ENCODE data around the gene VTN.
A peak's percentile ranks its signal among the peaks of the same experiment; 100 is the strongest.

The VTN gene

DNA sequence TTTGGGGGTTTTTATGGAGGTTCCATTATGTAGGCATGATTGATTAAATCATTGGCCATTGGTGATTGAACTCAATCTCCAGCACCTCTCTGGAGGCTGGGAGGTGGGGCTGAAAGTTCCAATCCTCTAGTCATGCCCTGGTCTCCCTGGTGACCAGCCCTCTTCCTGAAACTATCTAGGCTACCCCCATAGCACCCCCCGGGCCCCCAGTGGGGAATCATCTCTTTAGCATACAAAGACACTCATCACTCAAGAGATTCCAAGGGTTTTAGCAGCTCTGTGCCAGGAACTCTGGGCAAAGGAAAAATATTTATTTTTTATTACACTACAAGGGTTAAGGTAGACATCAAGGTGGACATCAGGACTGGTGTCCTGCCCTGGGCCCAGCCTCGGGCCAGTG lies 25.3 kb upstream of the VTN start:
- no peak for DNase-seq (ENCODE audit: low spot score)

DNA sequence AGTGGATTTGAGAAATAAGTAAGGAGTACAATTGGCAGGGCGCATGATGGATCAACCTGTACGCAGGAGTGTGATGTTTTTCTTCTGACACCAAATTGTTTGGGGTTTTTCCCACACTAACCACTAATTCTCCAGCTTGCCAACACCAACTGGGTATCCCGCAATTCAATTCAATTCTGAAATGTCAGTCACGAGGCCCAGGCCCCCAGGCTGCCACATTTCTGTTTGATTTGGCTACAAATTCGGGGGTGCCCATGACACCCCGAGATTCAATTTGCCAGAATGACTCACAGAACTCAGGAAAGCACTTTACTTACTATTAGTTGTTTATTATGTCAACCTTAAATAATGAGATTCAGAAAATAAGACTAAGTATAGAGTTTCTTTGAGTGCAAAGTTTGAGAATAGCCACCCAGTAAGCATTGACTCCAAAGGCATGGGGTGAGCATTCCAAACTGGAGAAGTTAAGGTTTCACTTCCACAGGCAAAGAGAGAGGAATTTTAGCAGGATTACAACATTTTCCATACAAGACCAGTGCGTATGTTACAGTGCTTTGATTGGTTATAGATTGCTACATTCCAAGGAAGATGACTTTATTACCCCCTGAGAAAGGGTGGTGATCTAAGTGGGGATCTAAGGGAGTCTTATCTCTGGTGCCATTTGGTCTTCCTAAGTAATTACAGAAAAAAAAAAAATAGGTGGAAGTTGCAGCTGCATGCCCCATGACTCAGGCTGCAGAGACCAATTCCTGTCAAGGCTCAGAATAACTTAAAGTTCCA lies 24.4 kb upstream of the VTN start:
- no peak for DNase-seq (ENCODE audit: low spot score)

DNA sequence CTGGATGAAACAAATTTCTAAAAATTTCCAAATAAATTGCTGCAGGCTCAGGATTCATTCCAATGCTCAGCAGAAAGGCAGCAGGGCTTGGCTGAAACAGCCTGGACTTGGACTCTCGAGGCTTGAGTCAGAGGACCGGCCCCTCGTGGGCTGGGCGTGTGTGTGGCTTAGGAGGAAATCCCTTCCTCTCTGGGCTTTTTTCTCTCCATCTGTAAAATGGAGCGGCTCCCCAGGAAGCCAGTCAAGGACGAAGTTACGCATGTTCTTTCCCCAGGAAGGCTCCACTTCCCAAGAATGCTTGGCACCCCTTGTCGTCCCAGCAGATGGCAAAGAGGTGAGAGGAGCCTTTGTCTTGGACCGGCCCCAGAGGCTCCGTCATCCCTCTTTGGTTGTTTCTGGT lies 22.4 kb upstream of the VTN start:
- no peak for DNase-seq (ENCODE audit: low spot score)

DNA sequence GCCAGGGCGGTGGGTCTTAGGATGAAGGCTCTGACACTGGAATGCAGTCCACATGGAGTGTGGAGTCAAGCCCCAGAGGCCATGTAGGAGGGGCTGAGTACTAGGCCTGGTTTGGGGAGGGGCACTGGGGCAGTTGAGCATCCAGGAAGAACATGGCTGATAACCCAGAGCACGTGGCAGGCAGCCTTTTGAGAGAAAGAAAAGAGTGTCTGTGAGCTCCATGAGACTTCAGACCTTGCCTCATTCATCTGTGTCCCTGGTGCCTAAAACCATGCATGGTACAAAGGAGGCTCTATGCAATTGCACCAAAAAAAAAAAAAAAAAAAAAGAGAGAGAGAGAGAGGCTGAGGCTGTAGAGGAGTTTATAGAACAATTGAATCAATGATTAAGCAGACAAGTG lies 21.3 kb upstream of the VTN start:
- no peak for DNase-seq (ENCODE audit: low spot score)

DNA sequence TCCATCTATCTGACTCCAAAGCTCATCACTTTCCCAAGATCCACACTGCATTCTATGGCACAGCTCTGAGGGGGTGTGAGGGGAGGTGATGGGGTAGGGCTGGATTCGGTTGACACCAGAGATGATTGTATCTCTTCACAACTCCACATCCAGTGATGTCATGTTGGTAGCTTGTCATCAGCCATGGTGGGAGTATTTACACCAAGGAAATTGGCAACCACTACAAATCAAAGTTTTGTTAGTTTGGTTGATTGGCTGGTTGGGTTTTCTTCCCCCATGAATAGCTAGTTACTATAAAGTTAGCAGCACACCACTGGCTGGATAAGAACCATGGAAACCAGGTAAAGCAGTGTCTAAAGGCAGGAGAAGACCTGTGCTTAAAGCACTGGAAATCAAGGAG lies 20.9 kb upstream of the VTN start:
- DNase-seq (ENCODE audit: low spot score) = no peak

DNA sequence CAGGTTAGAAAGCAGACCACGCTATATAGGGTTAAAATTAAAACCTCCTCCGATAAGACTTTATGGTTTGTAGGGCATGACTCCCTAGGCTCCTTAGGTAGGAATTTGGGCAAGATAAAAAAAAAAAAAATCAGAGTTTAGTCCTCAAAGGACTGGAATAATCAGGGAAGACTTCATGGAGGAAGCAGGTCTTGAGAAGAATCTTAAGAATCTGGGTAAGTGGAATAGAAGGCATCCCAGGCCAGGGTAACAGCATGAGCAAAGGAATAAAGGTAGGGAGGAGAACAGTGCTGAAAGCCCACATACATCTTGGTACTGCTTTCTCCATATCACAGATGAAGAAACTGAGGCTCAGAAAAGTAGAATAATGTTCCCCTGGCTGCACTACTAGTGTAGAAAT lies 20.5 kb upstream of the VTN start:
- no peak for DNase-seq (ENCODE audit: low spot score)

DNA sequence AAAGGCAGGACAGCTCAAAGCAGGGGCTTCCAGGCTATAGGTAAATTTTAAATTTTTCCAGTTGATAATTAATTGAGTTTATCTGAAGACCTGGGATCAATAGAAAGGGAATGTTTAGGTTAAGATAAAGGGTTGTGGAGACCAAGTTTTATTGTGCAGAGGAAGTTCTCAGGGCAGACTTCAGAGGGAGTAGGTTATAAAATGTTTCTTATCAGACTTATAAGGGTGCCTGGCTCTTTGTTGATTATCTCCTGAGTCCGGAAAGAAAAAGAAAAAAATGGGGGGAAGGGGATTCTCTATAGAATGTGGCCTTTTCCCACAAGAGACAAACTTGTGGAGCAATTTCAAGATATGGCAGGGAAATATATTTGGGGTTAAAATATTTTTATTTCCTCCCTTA lies 20.0 kb upstream of the VTN start:
- no peak for DNase-seq (ENCODE audit: low spot score)

DNA sequence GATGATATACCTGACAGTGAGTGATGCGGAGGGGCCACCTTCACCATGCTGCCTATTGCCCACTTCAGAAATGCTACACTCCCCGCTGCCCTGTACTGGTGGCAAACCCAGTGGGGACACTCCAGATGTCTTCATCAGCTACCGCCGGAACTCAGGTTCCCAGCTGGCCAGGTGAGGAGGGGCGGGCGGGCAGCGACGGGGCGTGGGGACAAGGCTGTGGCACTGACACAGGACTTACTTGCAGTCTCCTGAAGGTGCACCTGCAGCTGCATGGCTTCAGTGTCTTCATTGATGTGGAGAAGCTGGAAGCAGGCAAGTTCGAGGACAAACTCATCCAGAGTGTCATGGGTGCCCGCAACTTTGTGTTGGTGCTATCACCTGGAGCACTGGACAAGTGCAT lies 18.0 kb upstream of the VTN start:
- DNase-seq (ENCODE audit: low spot score) = no peak

DNA sequence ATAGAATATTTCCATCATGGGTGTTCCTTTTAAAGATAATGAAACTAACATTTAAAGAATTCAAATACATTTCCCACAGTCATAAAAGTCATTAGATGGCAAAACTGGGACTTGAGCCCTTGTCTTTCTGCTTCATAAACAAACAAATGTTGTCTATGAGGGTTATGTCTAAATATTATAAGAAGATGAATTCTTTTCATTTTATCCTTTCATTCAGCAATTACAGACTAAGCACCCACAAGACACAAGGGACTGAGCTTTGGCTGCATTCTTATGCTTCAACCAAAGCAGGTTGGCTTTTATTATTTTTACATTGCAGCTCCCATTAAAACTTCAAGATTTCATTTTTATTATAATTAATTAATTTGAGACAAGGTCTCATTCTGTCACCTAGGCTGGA lies 16.3 kb upstream of the VTN start:
- no peak for DNase-seq (ENCODE audit: low spot score)

DNA sequence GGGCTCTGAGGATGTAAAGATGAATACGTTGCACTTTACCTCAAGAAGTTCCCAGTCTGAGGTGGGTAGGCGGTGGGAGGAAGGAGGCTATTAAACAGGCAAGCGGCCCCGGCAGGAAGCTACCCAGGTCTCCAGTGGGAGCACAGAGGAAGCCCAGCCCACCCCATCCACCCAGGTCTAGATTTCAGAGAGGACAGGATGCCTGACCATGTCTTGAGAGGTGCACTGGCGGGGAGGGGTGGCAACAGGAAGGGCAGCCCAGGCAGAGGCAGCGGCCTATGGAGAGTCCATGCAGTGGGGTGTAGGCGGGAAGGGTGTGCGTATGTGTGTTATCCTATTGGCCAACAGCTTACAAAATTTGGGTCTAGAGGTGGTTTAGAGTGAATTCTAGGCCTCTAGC lies 15.3 kb upstream of the VTN start:
- DNase-seq (ENCODE audit: low spot score) = no peak

DNA sequence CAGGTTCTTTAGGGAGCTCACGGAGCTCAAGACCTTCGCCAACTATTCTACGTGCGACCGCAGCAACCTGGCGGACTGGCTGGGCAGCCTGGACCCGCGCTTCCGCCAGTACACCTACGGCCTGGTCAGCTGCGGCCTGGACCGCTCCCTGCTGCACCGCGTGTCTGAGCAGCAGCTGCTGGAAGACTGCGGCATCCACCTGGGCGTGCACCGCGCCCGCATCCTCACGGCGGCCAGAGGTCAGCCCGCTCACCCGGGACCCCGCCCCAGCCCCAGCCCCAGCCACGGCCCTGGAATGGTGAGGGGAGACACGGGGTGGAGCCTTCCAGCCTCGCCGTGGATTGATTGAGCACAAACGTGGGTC lies 14.9 kb upstream of the VTN start:
- no peak for DNase-seq (ENCODE audit: low spot score)

DNA sequence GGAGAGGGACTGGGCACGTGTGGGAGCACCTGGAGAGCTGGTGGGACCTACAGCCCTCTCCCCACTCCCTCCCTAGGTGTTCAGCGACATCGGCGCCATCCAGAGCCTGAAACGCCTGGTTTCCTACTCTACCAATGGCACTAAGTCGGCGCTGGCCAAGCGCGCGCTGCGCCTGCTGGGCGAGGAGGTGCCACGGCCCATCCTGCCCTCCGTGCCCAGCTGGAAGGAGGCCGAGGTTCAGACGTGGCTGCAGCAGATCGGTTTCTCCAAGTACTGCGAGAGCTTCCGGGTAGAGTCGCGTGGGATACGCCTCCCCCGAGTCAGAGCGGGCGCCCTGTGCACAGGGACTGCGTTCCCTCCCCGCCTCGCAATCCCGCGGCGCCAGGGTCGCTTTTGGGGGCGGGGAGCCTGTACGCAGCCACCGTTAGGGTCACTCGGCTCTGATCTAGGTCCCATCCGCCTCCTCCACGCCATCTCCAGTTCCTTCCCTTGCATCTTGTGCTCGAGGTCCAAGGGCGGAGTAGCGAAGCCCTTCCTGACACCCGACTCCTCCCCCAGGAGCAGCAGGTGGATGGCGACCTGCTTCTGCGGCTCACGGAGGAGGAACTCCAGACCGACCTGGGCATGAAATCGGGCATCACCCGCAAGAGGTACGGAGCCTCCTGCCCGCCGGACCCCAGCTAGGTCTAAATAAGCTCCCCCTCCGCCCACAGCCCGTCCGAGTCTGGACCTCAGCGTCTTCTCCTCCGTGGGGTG lies 14.4 kb upstream of the VTN start:
- no peak for DNase-seq (ENCODE audit: low spot score)

DNA sequence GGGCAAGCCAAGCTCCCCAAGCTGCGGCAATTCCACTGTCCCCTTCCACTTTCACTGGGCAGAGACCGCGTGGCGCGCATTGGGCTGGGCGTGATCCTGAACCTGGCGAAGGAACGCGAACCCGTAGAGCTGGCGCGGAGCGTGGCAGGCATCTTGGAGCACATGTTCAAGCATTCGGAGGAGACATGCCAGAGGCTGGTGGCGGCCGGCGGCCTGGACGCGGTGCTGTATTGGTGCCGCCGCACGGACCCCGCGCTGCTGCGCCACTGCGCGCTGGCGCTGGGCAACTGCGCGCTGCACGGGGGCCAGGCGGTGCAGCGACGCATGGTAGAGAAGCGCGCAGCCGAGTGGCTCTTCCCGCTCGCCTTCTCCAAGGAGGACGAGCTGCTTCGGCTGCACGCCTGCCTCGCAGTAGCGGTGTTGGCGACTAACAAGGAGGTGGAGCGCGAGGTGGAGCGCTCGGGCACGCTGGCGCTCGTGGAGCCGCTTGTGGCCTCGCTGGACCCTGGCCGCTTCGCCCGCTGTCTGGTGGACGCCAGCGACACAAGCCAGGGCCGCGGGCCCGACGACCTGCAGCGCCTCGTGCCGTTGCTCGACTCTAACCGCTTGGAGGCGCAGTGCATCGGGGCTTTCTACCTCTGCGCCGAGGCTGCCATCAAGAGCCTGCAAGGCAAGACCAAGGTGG lies 11.2 kb upstream of the VTN start:
- no peak for DNase-seq (ENCODE audit: low spot score)

DNA sequence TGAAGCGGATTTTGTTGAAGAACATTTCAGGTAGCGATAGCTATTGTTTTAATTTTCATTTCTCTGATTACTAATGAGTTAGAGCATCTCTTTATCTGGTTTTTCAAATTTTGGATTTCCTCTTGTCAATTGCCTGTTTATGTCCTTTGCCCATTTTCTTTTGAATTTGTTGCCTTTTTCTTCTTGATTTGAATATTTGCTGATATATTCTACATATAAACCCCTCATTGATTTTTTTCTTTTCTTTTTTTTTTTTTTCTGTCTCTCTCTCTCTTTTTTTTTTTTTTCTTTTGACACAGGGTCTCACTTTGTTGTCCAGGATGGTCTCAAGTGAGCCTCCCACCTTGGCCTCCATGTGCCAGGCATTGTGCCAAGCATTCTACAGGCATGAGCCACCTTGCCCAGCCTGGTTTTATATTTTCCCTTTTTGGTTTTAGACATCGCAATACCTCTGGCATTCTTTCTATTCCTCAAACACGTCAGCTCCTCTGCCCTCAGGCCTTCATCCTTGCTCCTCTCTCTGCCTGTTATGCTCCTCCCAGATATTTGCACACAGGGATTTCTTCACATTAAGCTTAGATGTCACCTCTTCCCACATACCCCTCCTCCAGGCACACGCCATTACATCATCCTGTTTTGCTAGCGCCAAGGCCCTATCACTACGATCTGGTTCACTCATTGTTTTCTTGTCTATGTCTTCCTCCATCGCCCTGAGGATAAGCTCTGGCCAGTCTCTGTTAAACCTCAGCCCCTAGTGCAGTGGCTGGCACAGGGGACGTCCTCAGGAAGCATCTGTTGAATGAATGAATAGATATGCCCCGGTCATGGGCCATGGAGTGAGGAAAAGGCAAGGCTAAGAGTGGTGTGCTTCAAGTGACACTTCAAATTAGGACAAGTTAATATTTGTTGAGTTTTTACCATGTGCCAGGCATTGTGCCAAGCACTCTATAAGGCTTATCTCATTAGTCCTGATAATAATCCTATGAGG lies 10.0 kb upstream of the VTN start:
- DNase-seq (ENCODE audit: low spot score) = no peak

DNA sequence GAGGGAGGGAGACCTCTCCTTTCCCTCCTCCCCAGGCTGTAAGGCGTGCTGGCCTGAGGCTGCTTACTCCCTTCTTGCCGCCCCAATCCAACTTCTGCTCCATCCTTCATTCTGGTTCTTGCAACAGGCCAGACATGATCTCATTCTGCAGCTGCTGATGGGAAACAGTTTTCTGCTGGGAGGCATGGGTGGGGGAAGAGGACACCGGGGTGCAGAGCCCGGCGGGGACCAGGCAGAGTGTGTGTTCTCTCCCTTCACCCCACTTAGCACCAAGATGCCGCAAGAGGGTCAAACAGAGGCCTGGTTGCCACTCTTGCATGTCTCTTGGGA lies 2.8 kb upstream of the VTN start:
- DNase-seq (ENCODE audit: low spot score) = no peak

DNA sequence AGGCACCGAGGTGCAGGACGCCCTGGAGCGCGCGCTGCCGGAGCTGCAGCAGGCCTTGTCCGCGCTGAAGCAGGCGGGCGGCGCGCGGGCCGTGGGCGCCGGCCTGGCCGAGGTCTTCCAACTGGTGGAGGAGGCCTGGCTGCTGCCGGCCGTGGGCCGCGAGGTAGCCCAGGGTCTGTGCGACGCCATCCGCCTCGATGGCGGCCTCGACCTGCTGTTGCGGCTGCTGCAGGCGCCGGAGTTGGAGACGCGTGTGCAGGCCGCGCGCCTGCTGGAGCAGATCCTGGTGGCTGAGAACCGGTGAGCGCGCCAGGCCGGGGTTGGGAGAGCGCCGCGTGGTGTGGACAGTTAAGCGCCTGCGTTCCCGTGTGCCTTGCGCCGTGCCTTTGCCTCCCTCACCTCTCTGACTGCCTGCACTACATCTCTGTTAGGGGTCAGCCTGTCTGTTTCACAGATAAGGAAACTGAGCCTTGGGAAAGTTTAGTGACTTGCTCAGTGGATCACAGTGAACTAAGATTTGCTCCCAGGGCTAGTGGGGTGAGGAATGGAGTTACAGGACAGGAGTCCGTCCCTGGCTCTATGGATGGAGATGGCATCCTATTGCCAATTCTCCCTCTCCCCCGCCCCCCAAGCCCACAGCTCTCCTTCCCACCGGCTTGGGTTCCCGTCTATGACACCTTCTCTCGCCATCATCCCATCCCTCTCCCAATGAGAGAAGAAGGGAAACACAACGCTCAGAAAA lies 2.3 kb upstream of the VTN start:
- DNase-seq (ENCODE audit: low spot score) = no peak

DNA sequence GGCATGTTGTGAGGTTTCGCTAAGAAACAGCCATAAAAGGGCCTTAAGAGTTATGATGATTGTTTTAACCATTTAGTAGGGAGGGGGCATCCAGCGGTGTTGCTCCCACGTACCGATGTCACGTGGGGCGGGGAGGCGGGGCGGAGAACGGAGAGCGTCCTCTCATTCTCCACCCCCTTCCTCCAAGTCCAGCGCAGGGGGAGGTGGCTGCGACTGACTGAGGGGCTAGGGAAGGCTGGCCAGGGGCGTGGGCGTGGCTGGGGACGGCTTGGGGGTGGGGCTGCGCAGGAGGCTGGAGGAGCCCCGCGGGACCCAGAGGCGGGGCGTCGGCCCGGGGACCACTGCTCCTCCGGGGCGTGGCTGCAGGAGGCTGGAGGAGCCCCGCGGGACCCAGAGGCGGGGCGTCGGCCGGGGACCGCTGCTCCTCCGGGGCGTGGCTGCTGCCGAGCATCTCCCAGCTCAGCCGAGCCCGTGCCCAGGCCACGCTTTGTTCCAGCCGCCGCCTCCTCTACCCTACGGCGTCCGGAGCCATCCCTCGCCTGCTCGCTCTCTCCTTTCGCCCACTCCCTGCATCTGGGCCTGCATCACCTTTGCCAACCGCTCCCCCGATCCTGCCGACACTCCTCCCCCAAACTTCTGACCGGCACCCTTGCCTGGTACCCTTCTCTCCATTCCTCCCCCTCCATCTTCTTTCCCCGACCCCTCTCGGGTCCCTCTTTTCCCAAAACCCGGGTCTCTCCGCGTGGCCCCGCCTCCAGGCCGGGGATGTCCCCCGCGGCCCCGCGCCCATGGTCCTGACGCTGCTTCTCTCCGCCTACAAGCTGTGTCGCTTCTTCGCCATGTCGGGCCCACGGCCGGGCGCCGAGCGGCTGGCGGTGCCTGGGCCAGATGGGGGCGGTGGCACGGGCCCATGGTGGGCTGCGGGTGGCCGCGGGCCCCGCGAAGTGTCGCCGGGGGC lies 1.4 kb upstream of the VTN start, which contains the start of gene SARM1:
Gene SARM1, plus strand, starts transcription at position 450 of the 958 bp plus-strand sequence. Its CDS starts 339 bp downstream, at position 789.
- DNase-seq (ENCODE audit: low spot score) = peak; percentile 92

DNA sequence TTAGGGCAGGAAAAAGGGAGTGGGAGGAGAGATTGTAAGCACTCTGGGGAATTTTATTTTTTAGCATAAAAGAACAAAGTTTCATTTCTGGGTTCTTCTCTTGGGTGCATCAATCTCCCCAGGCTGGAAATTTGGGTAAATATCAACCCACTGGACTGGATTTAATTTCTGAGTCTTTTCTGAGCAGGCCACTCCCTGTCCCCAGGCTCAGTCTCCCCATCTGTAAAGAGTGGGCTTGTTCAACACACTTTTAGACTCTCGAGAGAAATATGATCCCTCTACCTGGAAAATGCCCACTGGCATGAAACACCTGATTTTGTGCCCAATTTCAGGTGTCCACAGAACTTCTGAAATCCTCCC lies 617 bp upstream of the VTN start:
- no peak for DNase-seq (ENCODE audit: low spot score)

DNA sequence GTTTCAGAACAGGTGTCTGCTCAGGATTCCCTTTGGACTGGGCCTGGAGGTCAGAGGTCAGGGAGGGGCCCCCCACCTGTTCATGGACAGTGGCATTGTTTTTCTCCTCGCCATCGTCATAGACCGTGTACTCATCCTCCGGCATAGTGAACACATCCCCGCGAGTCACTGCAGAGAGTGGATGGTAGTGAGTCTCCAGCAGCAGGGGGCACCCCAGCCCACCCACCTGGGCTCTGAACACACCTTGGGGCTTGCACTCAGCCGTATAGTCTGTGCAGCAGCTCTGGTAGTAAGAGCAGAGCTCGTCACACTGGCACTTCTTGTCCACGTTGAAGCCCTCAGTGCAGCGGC lies 448 bp downstream of the VTN start:
- DNase-seq (ENCODE audit: low spot score) = no peak

DNA sequence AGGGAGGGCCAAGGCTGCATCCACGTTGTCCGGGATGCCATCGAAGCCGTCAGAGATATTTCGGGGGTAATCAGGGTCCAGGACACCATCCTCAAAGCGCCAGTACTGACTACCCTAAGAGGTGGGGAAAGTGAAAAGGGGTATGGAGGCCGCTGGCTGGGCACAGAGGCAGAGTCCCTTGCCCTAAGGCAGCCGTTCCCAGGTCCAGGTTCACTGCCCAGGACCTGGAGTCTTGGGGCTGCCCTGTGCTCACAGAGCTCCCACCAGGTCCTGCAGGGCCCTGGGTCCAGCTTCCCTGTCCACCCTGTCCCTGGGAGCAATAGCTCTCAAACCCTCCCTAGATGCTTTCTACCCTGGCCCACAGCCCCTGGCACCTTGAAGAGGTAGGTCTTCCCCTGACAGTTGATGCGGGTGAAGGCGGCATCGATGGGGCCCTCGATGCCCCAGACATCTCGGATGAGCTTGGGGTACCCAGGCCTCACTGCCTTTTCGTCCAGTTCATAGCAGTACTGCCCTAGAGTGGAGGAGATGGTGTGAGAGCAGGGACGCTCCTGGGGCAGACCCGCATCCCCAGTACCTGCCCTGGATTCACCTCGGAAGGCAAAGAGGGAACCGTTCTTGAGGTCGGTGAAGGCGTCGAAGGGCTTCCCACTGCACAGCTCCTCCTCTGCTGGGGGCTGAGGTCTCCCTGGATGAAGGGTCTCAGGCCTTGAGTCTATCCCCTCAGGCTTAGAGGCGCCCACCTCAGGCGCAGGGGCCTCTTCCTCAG lies 1.0 kb downstream of the VTN start:
- no peak for DNase-seq (ENCODE audit: low spot score)
